Muscle layer of colon (tissue), 2 donors: ENCODE data around the gene EEPD1.
"Not testable (repeated sequence)": the region's sequence is repeated elsewhere in the genome, so short reads cannot be mapped to it uniquely, and the experiment has no call there.

Source experiments
- H3K27ac ChIP-seq: one replicate; pipeline ENCODE4 v1.7.0; 2013; ENCODE audit warnings: low read depth, mild to moderate bottlenecking, low read length, moderate library complexity
- H3K27me3 ChIP-seq, 2 donors: one replicate each; pipeline ENCODE4 v1.7.0; 2013; ENCODE audit warnings: low read length in 2 of 2, mild to moderate bottlenecking in 2 of 2; ENCODE audit not compliant: insufficient read depth in 2 of 2, control insufficient read depth in 1 of 2
- H3K36me3 ChIP-seq: one replicate; pipeline ENCODE4 v1.7.0; 2013; ENCODE audit warnings: mild to moderate bottlenecking, low read length; ENCODE audit not compliant: insufficient read depth
- H3K4me1 ChIP-seq: one replicate; pipeline ENCODE4 v1.7.0; 2013; ENCODE audit warnings: mild to moderate bottlenecking, low read length; ENCODE audit not compliant: insufficient read depth
- H3K4me3 ChIP-seq, 2 donors: one replicate each; pipeline ENCODE4 v1.7.0; 2013; ENCODE audit warnings: low read length in 2 of 2, low read depth in 1 of 2, mild to moderate bottlenecking in 1 of 2, moderate library complexity in 1 of 2
- H3K9ac ChIP-seq: one replicate; pipeline ENCODE4 v1.7.0; 2013; ENCODE audit warnings: low read length
- H3K9me3 ChIP-seq: one replicate; pipeline ENCODE4 v1.7.0; 2013; ENCODE audit warnings: mild to moderate bottlenecking, low read length
- donor health status: abdominal sarcoma.
- donor health status: Adenocarcinoma of cecum.

EEPD1 gene

GRCh38 chr7:36152756-36153570, at the start of gene EEPD1:
Gene EEPD1, plus strand, starts transcription at chr7:36153254. Its CDS starts 1,071 bp downstream, at chr7:36154325.
- no peaks in the 10 kb centered on the region for H3K27me3 ChIP-seq
- H3K9ac ChIP-seq = peak within 1 kb of the TSS; percentile 77
- peak within 1 kb of the TSS; percentile 79 for H3K27ac ChIP-seq
- H3K4me3 ChIP-seq = peak within 1 kb of the TSS; percentile 70 to 85
- H3K4me1 ChIP-seq = peaks cover 45% of the 10 kb centered on the region
- no peaks in the 10 kb centered on the region for H3K9me3 ChIP-seq
- no peaks in the 10 kb centered on the region for H3K36me3 ChIP-seq

DNA sequence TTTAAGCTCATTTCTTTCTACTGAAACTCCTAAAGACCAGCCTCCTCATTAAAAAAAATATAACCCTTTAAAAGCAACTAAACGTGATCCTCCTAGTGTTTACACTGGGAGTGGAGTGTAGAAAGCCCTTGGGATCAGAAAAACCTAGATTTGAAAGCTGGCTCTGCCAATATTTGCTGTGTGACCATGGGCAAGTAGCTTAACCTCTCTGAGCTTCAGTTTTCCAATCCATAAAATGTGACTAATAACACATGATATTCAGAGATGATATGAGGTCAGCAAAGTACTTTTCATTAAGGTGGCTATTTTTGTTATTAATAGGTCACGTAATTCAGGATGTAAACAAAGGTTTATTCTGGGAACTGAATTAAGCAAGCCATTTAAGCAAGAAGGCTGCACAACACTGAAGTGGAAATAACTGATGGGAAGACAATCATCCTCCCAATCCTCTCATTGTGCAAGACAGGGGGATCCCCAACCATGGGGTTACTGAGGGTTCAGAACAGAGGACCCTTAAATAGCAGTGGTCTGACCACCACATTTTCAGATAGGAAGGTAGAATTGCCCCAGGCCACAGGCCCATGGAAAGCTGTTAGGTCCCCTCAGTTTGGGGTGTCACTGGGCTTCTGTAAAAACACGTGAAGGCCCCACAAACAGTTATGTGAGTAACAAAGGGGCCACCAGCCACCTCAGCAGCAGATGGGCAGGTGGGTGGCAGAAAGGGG, 49.1 kb upstream of the EEPD1 start:
- no peak overlapping the region for H3K4me3 ChIP-seq
- H3K9ac ChIP-seq = no peak overlapping the region
- no peak overlapping the region for H3K27ac ChIP-seq
- H3K36me3 ChIP-seq = no peaks in the 10 kb centered on the region
- H3K9me3 ChIP-seq = no peaks in the 10 kb centered on the region
- H3K27me3 ChIP-seq = no peaks in the 10 kb centered on the region
- no peaks in the 10 kb centered on the region for H3K4me1 ChIP-seq

DNA sequence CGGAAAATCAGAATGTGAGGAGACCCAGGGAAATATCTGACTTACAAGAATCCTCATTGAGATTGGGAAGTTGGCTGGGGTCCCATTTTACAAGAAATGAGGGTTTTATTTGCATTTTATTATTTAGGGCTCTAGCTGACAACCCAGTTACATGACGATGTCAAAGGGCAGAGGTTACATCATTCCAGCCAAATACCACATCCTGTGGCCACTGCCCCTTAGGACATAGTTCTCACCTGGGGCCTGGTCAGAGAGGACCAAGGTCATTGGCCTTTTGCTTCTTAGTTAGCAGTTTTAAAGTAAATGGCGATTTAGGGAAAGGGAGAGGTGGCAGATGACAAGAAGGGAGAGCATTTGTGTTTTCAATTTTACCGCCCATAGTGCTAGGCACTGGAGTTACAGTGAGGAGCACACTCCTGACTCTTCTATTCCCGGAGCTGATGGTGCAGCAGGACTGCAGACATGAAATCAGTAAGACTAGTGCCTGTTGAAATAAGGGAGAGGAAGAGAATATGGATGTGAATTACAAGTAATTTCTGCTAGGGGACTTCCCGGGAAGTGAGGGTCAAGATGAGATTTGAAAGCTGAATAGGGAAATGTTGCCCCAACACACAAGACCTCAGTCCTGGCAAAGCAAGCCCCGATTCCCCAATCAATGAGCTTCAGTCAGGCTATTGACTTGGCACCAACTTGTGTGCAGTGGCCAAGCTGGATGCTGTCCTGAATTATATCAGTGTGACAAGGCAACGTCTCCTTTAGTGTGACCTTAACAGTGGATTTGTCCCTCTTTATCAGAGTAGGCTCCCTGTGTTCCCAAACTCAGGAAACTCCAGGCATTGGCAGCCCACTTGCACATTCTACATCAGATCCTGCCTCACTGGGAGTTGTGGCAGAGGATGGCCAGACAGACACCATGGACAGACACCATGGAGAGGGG, 45.8 kb upstream of the EEPD1 start:
- not testable (repeated sequence) for H3K27me3 ChIP-seq, H3K27ac ChIP-seq, H3K9ac ChIP-seq, H3K36me3 ChIP-seq, H3K4me3 ChIP-seq, H3K4me1 ChIP-seq, H3K9me3 ChIP-seq

GRCh38 chr7:36107926-36108631, 45.0 kb upstream of the EEPD1 start:
- no peak overlapping the region for H3K4me3 ChIP-seq
- no peaks in the 10 kb centered on the region for H3K36me3 ChIP-seq
- no peak overlapping the region for H3K27ac ChIP-seq
- no peaks in the 10 kb centered on the region for H3K27me3 ChIP-seq
- H3K9ac ChIP-seq = no peak overlapping the region
- no peaks in the 10 kb centered on the region for H3K9me3 ChIP-seq
- H3K4me1 ChIP-seq = no peaks in the 10 kb centered on the region

DNA sequence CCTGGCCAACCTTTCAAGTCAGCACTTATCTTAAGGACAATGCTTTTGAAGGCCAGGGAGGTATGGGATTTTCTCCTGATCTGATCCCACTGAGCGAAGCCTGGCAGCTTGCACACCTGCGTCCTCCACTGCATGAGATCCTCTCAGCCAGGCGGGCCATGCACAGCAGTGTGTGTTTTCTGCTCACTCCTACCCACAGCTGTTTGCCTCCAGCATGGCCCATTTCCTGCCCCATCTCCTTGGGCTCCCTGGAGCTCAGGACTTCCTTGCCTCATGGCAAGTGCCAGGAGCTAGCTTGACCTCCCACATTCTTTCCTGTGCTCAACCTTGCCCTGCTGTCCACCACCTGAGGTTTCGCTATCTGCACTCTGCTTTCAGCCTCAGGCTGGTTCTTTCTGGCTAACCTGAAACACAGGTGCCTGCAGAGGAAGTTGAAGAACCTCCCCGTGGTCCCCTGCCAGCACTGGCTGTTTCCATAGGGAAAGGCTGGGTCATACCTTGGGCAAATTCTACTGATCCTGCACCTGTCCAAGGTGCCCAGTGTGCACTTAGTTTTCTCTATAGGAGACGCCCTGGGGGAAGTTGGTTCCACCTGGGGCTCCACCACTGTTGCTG, 43.9 kb upstream of the EEPD1 start:
- Histone ChIP-seq H3K9ac (no peak overlapping the region), H3K36me3 (no peaks in the 10 kb centered on the region), H3K4me3 (no peak overlapping the region), H3K27ac (no peak overlapping the region), H3K27me3 (no peaks in the 10 kb centered on the region), H3K4me1 (no peaks in the 10 kb centered on the region), H3K9me3 (no peaks in the 10 kb centered on the region)

GRCh38 chr7:36110584-36110983, 42.5 kb upstream of the EEPD1 start:
- H3K36me3 ChIP-seq = no peaks in the 10 kb centered on the region
- no peak overlapping the region for H3K27ac ChIP-seq
- no peaks in the 10 kb centered on the region for H3K4me1 ChIP-seq
- no peak overlapping the region for H3K4me3 ChIP-seq
- H3K27me3 ChIP-seq = no peaks in the 10 kb centered on the region
- H3K9me3 ChIP-seq = no peaks in the 10 kb centered on the region
- no peak overlapping the region for H3K9ac ChIP-seq

DNA sequence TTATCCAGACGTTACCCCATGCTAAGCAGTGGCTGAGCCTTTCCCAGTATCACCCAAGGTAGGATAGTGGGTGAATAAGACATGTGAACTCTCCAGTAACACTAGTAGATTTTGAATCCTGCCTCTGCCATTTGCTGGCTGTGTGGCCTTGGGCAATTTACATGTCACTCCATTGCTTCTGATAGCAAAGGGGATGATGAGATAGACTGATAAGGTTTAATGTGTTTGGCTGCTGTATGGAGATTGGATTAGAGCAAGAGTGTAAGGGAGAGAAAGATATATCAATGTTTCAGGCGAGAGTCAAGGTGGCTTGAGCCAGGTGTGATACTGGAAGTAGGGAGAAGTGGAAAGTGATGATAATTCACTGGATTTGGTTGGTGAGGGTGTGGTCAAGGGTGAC, 40.1 kb upstream of the EEPD1 start:
- Histone ChIP-seq H3K36me3 (no peaks in the 10 kb centered on the region), H3K9me3 (no peaks in the 10 kb centered on the region), H3K27ac (no peak overlapping the region), H3K4me1 (peaks cover 17% of the 10 kb centered on the region), H3K27me3 (no peaks in the 10 kb centered on the region), H3K4me3 (no peak overlapping the region), H3K9ac (no peak overlapping the region)

GRCh38 chr7:36114355-36114754, 38.7 kb upstream of the EEPD1 start:
- Histone ChIP-seq H3K9me3 (no peaks in the 10 kb centered on the region), H3K4me1 (peaks cover 21% of the 10 kb centered on the region), H3K9ac (no peak overlapping the region), H3K27ac (no peak overlapping the region), H3K36me3 (no peaks in the 10 kb centered on the region), H3K4me3 (no peak overlapping the region), H3K27me3 (no peaks in the 10 kb centered on the region)

- no peaks in the 10 kb centered on the region for H3K9me3 ChIP-seq
- no peak overlapping the region for H3K4me3 ChIP-seq
- H3K36me3 ChIP-seq = no peaks in the 10 kb centered on the region
- H3K27me3 ChIP-seq = no peaks in the 10 kb centered on the region
- H3K27ac ChIP-seq = no peak overlapping the region
- H3K4me1 ChIP-seq = peaks cover 22% of the 10 kb centered on the region
- no peak overlapping the region for H3K9ac ChIP-seq
Observed at GRCh38 chr7:36115448-36116321, 37.4 kb upstream of the EEPD1 start.
